H1 (cell line): ENCODE measurements around the gene WDFY3. TPM values are rescaled to one million over a fixed set of nuclear protein-coding genes. Genes with fewer than 3 reads are reported as not detected.

Experiments
- CTCF ChIA-PET: fragments of 300-600 bp; sonication (Branson Sonifier 250); formaldehyde crosslinking; loops from one replicate; lab custom pipeline; 2021; ENCODE audit not compliant: partially characterized antibody; lab: Charles Lee
- POLR2A ChIA-PET: fragments of 300-600 bp; sonication (Branson Sonifier 250); formaldehyde crosslinking; loops from one replicate; lab custom pipeline; 2021; ENCODE audit warnings: inconsistent platforms; ENCODE audit not compliant: partially characterized antibody; lab: Charles Lee
- DNase-seq, 2 experiments: peaks; one replicate each; pipeline versions ENCODE4 v3.0.0 to v3.0.0-alpha.2; 2010 to 2022; ENCODE audit warnings: low spot score in 2 of 2, low read depth in 1 of 2, mixed read lengths in 1 of 2
- FAIRE-seq: peaks from 2 replicates; lab custom pipeline; 2011; peaks lifted over from hg19 to GRCh38; lab: Jason Lieb, UNC
- H2AFZ ChIP-seq: 2 replicates; pipeline ENCODE4 v1.8.1; 2012; ENCODE audit warnings: low read length, inconsistent platforms
- H2AK5ac ChIP-seq: 2 replicates; pipeline ENCODE4 v1.6.1; 2013; ENCODE audit warnings: low read depth, low read length
- H2BK120ac ChIP-seq: replicated peaks from 2 replicates; pipeline ENCODE3; 2013; ENCODE audit warnings: low read depth, low read length, inconsistent platforms
- H2BK12ac ChIP-seq: 2 replicates; pipeline ENCODE4 v1.6.1; 2013; ENCODE audit warnings: low read depth, low read length
- H2BK15ac ChIP-seq: 2 replicates; pipeline ENCODE4 v1.6.1; 2013; ENCODE audit warnings: low read length
- H2BK20ac ChIP-seq: 2 replicates; pipeline ENCODE4 v1.6.1; 2013; ENCODE audit warnings: low read length
- H2BK5ac ChIP-seq: 2 replicates; pipeline ENCODE4 v1.6.1; 2013; ENCODE audit warnings: low read depth, low read length
- H3K14ac ChIP-seq: 2 replicates; pipeline ENCODE4 v1.6.1; 2013; ENCODE audit warnings: inconsistent platforms; ENCODE audit not compliant: insufficient read length
- H3K18ac ChIP-seq: 2 replicates; pipeline ENCODE4 v1.6.1; 2013; ENCODE audit warnings: low read length; ENCODE audit errors: extremely low read depth
- H3K23ac ChIP-seq: 2 replicates; pipeline ENCODE4 v1.6.1; 2013; ENCODE audit warnings: inconsistent platforms; ENCODE audit not compliant: insufficient read length
- H3K23me2 ChIP-seq: 2 replicates; pipeline ENCODE4 v1.6.1; 2013; ENCODE audit warnings: low read depth, low read length
- H3K27ac ChIP-seq: 2 replicates; pipeline ENCODE4 v1.6.1; 2011; ENCODE audit warnings: low read depth, low read length, inconsistent platforms
- H3K27me3 ChIP-seq, 4 experiments: replicated peaks in 1 of 4; 1 replicate in 1 of 4; 2 replicates in 3 of 4; pipeline versions ENCODE4 v1.6.1 to v1.8.1; 2011 to 2013; ENCODE audit warnings: low read length in 3 of 4, mild to moderate bottlenecking in 3 of 4, inconsistent platforms in 2 of 4, mixed read lengths in 2 of 4, moderate library complexity in 1 of 4; ENCODE audit not compliant: control insufficient read depth in 3 of 4, insufficient read depth in 3 of 4; ENCODE audit errors: extremely low read depth in 1 of 4
- H3K36me3 ChIP-seq, 4 experiments: 2 replicates each; pipeline versions ENCODE4 v1.6.1 to v1.8.1; 2011 to 2013; ENCODE audit warnings: mild to moderate bottlenecking in 4 of 4, low read length in 3 of 4, moderate library complexity in 2 of 4, control low read depth in 1 of 4, inconsistent platforms in 1 of 4; ENCODE audit not compliant: insufficient read depth in 4 of 4, control insufficient read depth in 2 of 4
- H3K4ac ChIP-seq: replicated peaks from 2 replicates; pipeline ENCODE3; 2013; ENCODE audit warnings: low read length, low read depth, mixed read lengths, inconsistent platforms; ENCODE audit not compliant: insufficient read length
- H3K4me1 ChIP-seq, 4 experiments: replicated peaks in 1 of 4; 1 replicate in 1 of 4; 2 replicates in 3 of 4; pipeline versions ENCODE4 v1.6.1 to v1.8.1; 2011 to 2013; ENCODE audit warnings: low read length in 3 of 4, inconsistent platforms in 2 of 4, mixed read lengths in 1 of 4; ENCODE audit not compliant: insufficient read depth in 4 of 4, control insufficient read depth in 3 of 4
- H3K4me2 ChIP-seq, 2 experiments: 2 replicates each; pipeline versions ENCODE4 v1.6.1 to v1.8.1; 2011 to 2013; ENCODE audit warnings: low read depth in 2 of 2, low read length in 2 of 2, control low read depth in 1 of 2, inconsistent platforms in 1 of 2, mild to moderate bottlenecking in 1 of 2; ENCODE audit not compliant: insufficient read depth in 1 of 2
- H3K4me3 ChIP-seq, 4 experiments: fragments of 200-600, 300-600 bp in 1 of 4; sonication (generic), shearing (Covaris generic), sonication (Bioruptor Twin) in 1 of 4; 2 replicates each; pipeline versions ENCODE4 v1.5.1 to v1.8.1; 2011 to 2016; ENCODE audit warnings: low read length in 4 of 4, low read depth in 3 of 4, control low read depth in 2 of 4, inconsistent platforms in 2 of 4, mild to moderate bottlenecking in 2 of 4, mixed read lengths in 1 of 4, moderate library complexity in 1 of 4; ENCODE audit not compliant: insufficient read depth in 2 of 4; ENCODE audit errors: extremely low read depth in 1 of 4
- H3K56ac ChIP-seq: replicated peaks from 2 replicates; pipeline ENCODE3; 2013; ENCODE audit warnings: low read depth, mild to moderate bottlenecking, mixed read lengths, low read length, inconsistent platforms; ENCODE audit not compliant: insufficient read length
- H3K79me1 ChIP-seq: 2 replicates; pipeline ENCODE4 v1.6.1; 2013; ENCODE audit warnings: low read depth, low read length, control low read depth
- H3K79me2 ChIP-seq, 2 experiments: 2 replicates each; pipeline versions ENCODE4 v1.6.1 to v1.8.1; 2012 to 2013; ENCODE audit warnings: low read length in 2 of 2, mild to moderate bottlenecking in 2 of 2, inconsistent platforms in 1 of 2; ENCODE audit not compliant: insufficient read depth in 2 of 2, control insufficient read depth in 1 of 2
- H3K9ac ChIP-seq, 4 experiments: replicated peaks in 1 of 4; 1 replicate in 1 of 4; 2 replicates in 3 of 4; pipeline versions ENCODE4 v1.6.1 to v1.8.1; 2011 to 2013; ENCODE audit warnings: low read depth in 3 of 4, low read length in 3 of 4, control low read depth in 2 of 4, mild to moderate bottlenecking in 2 of 4, moderate library complexity in 2 of 4, inconsistent platforms in 1 of 4; ENCODE audit errors: extremely low read depth in 1 of 4
- H3K9me3 ChIP-seq, 2 experiments: 2 replicates each; pipeline versions ENCODE4 v1.6.1 to v1.8.1; 2012 to 2013; ENCODE audit warnings: mild to moderate bottlenecking in 2 of 2, moderate library complexity in 2 of 2, control low read depth in 1 of 2, inconsistent platforms in 1 of 2, low read depth in 1 of 2, low read length in 1 of 2, mixed read lengths in 1 of 2; ENCODE audit not compliant: insufficient read depth in 2 of 2
- H4K20me1 ChIP-seq, 2 experiments: replicated peaks in 1 of 2; 2 replicates each; pipeline versions ENCODE3 to v1.8.1; 2011 to 2013; ENCODE audit warnings: inconsistent platforms in 2 of 2, low read length in 2 of 2, mild to moderate bottlenecking in 1 of 2; ENCODE audit not compliant: insufficient read depth in 2 of 2, control insufficient read depth in 1 of 2
- H4K5ac ChIP-seq: 2 replicates; pipeline ENCODE4 v1.6.1; 2013; ENCODE audit warnings: low read length, low read depth, mixed read lengths, inconsistent platforms; ENCODE audit not compliant: insufficient read length
- H4K8ac ChIP-seq: 2 replicates; pipeline ENCODE4 v1.8.0; 2013; ENCODE audit warnings: mild to moderate bottlenecking, moderate library complexity, low read length, inconsistent platforms; ENCODE audit not compliant: insufficient read depth; ENCODE audit errors: extremely low read depth
- H4K91ac ChIP-seq: replicated peaks from 2 replicates; pipeline ENCODE3; 2013; ENCODE audit warnings: low read length, mixed read lengths, inconsistent platforms; ENCODE audit not compliant: insufficient read length
- BACH1 ChIP-seq: IDR thresholded peaks from 2 replicates; pipeline ENCODE4 v1.6.1; 2012; ENCODE audit warnings: low read length, improper control_type of control experiment
- BCL11A ChIP-seq, 2 experiments: IDR thresholded peaks; one replicate each; pipeline ENCODE4 v1.6.1; 2011; ENCODE audit warnings: low read depth in 2 of 2, low read length in 2 of 2, mild to moderate bottlenecking in 2 of 2
- CHD1 ChIP-seq: IDR thresholded peaks from 2 replicates; pipeline ENCODE4 v1.6.1; 2012; ENCODE audit warnings: low read depth, low read length, improper control_type of control experiment
- GTF2F1 ChIP-seq: IDR thresholded peaks from 2 replicates; pipeline ENCODE4 v1.6.1; 2012; ENCODE audit warnings: low read depth, low read length, improper control_type of control experiment, borderline replicate concordance
- JUN ChIP-seq: IDR thresholded peaks from 2 replicates; pipeline ENCODE4 v1.6.1; 2011; ENCODE audit warnings: low read depth, mild to moderate bottlenecking, improper control_type of control experiment, low read length
- KDM5A ChIP-seq: fragments of 200-600 bp; IDR thresholded peaks from 2 replicates; pipeline ENCODE4 v1.7.1; 2012; ENCODE audit warnings: mild to moderate bottlenecking, low read length, inconsistent platforms, mixed read lengths
- NANOG ChIP-seq: IDR thresholded peaks from 2 replicates; pipeline ENCODE4 v1.6.1; 2011; ENCODE audit warnings: low read length, low read depth, mild to moderate bottlenecking, inconsistent platforms; ENCODE audit not compliant: insufficient read depth, poor library complexity, severe bottlenecking
- RNF2 ChIP-seq: fragments of 200-900, 300-1000 bp; sonication (generic); IDR thresholded peaks from 2 replicates; pipeline ENCODE4 v1.7.1; 2016; ENCODE audit warnings: borderline replicate concordance, low read depth, mild to moderate bottlenecking, antibody characterized with exemption, low read length; ENCODE audit not compliant: poor library complexity, severe bottlenecking; ENCODE audit errors: missing control alignments
- RXRA ChIP-seq: IDR thresholded peaks from 2 replicates; pipeline ENCODE4 v1.6.1; 2011; ENCODE audit warnings: low read depth, mild to moderate bottlenecking, low read length, moderate library complexity; ENCODE audit not compliant: insufficient read depth
- TAF1 ChIP-seq: IDR thresholded peaks from 2 replicates; pipeline ENCODE4 v1.6.1; 2011; ENCODE audit warnings: mild to moderate bottlenecking, low read depth, low read length
- TBP ChIP-seq: IDR thresholded peaks from 2 replicates; pipeline ENCODE4 v1.6.1; 2011; ENCODE audit warnings: low read depth, low read length, improper control_type of control experiment
- USF2 ChIP-seq: IDR thresholded peaks from 2 replicates; pipeline ENCODE4 v1.6.1; 2011; ENCODE audit warnings: low read length, improper control_type of control experiment
- WGBS, 2 experiments: shearing (Covaris generic) in 1 of 2; methylation state at CpG; one replicate each; pipeline versions ENCODE4 v1.1.6 to v1.1.7; 2013 to 2015; ENCODE audit warnings: low lambda C conversion rate in 2 of 2, mixed read lengths in 2 of 2, inconsistent platforms in 1 of 2, low coverage in 1 of 2, missing lambda C conversion rate in 1 of 2; ENCODE audit not compliant: insufficient replicate concordance in 2 of 2, insufficient coverage in 1 of 2, insufficient read length in 1 of 2; ENCODE audit errors: extremely low coverage in 1 of 2, missing lambda C conversion rate in 1 of 2; 5-methylcytosine and 5-hydroxymethylcytosine counted together
- polyA plus RNA-seq, 7 experiments: library from polyadenylated mRNA; depleted of rRNA in 3 of 7; stranded (reverse) in 5 of 7; unstranded in 2 of 7; fragments of >200 nt in 5 of 7; fragments of 200-250 nt in 2 of 7; gene quantifications; 1 replicate in 5 of 7; 2 replicates in 1 of 7; 4 replicates in 1 of 7; pipeline versions ENCODE4 v1.2.1 to v1.2.3, GENCODE V29; 2011 to 2013; ENCODE audit warnings: missing spikeins in 2 of 7, mixed read lengths in 2 of 7
- total RNA-seq: library from RNA; stranded (reverse); fragmentation: NEBNext Ultra II Directional; extraction: Animal tissue kit (Norgen Biotek cat#: 25700); gene quantifications from 2 replicates; pipeline ENCODE4 v1.2.1, GENCODE V29; 2021

WDFY3 gene
- total and polyA plus RNA-seq, 2 of the 8 experiments (the other 6 are each of a cell fraction or from before 2014, with no cell fraction given), result 25.6 to 62.4 TPM

GRCh38 chr4:84931274-84931673 is 35.2 kb downstream of the WDFY3 start:
- DNase-seq (no peak), FAIRE-seq (no peak)
- no peak overlapping the region for H2BK120ac ChIP-seq
- H3K4me3 ChIP-seq, result no peak overlapping the region
- H3K79me1 ChIP-seq, result no peaks in the 10 kb centered on the region
- H2BK20ac ChIP-seq, result no peak overlapping the region
- no peak overlapping the region for H4K8ac ChIP-seq
- 94% methylated on average over 2 of the region's 2 CpGs; no CpG with 5 or more reads in 1 of the 2 experiments for WGBS, 2 experiments
- no peak overlapping the region for H2AFZ ChIP-seq
- H3K27ac ChIP-seq, result no peak overlapping the region
- no peak for TF ChIP-seq BCL11A (IDR thresholded peaks at IDR 0.05; ENCODE audit: low read depth in 2 of 2, low read length in 2 of 2)
- no peak for TF ChIP-seq TAF1
- TF ChIP-seq KDM5A, result no peak
- no peak for TF ChIP-seq RXRA
- TF ChIP-seq CHD1, result no peak
- no peak for TF ChIP-seq USF2
- no peak for TF ChIP-seq TBP
- no peak for TF ChIP-seq RNF2
- TF ChIP-seq GTF2F1, result no peak
- no peak for TF ChIP-seq NANOG
- TF ChIP-seq JUN, result no peak
- TF ChIP-seq BACH1, result no peak
- TF ChIP-seq, all 59 proteins: peak for 0
- no peak overlapping the region for H2BK12ac ChIP-seq
- POLR2A ChIA-PET, result no interaction called here
- H3K4me2 ChIP-seq, result no peak overlapping the region
- no peaks in the 10 kb centered on the region for H3K27me3 ChIP-seq
- H2BK15ac ChIP-seq, result no peak overlapping the region
- no peak overlapping the region for H3K18ac ChIP-seq
- no peak overlapping the region for H3K56ac ChIP-seq
- no peak overlapping the region for H3K4ac ChIP-seq
- H3K14ac ChIP-seq, result no peak overlapping the region
- H2BK5ac ChIP-seq, result no peak overlapping the region
- CTCF ChIA-PET, result interaction anchor here (1.2 kb wide), 2 partner anchors 44 to 111 kb away, joined by 3 read pairs; no protein-coding TSS in a partner anchor
- peaks cover 0 to 1% of the 10 kb centered on the region in 2 experiments for H4K20me1 ChIP-seq
- H4K5ac ChIP-seq, result no peak overlapping the region
- no peaks in the 10 kb centered on the region for H3K23me2 ChIP-seq
- H3K36me3 ChIP-seq, result peaks cover 0 to 6% (median 2%) of the 10 kb centered on the region in 4 experiments; a peak in 3 of 8 replicates
- H3K23ac ChIP-seq, result no peak overlapping the region
- H2AK5ac ChIP-seq, result no peak overlapping the region
- peaks cover 0 to 47% of the 10 kb centered on the region in 2 experiments; a peak in 2 of 4 replicates for H3K79me2 ChIP-seq
- no peaks in the 10 kb centered on the region for H3K9me3 ChIP-seq
- peaks cover 0 to 2% (median 0%) of the 10 kb centered on the region in 4 experiments; a peak in 1 of 7 replicates for H3K4me1 ChIP-seq
- no peak overlapping the region for H3K9ac ChIP-seq
- H4K91ac ChIP-seq, result no peak overlapping the region
